Left lung (tissue), 10 donors: ENCODE measurements around the gene SLC6A18. TPM values are rescaled to one million over a fixed set of nuclear protein-coding genes. Genes with fewer than 3 reads are reported as not detected.
"Not testable (repeated sequence)": the region's sequence is repeated elsewhere in the genome, so short reads cannot be mapped to it uniquely, and the experiment has no call there.

Experiments
- ATAC-seq: fragments of 200-7000 bp; cut with Tn5 transposase; one replicate; pipeline ENCODE4 v1.9.1; 2020; ENCODE audit warnings: moderate library complexity
- DNase-seq, 4 donors: peaks; one replicate each; pipeline ENCODE4 v3.0.0-alpha.2; 2013 to 2020
- H3K27ac ChIP-seq, 2 donors: fragments of 200-600 bp; sonication (generic) in 1 of 2; one replicate each; pipeline versions ENCODE4 v1.5.0 to v1.8.0; 2020 to 2021
- H3K27me3 ChIP-seq, 2 donors: fragments of 200-600 bp; sonication (generic) in 1 of 2; one replicate each; pipeline versions ENCODE4 v1.5.0 to v1.8.0; 2020 to 2021
- H3K36me3 ChIP-seq, 2 donors: fragments of 200-600 bp; sonication (generic) in 1 of 2; one replicate each; pipeline versions ENCODE4 v1.5.0 to v1.8.0; 2020 to 2021
- H3K4me1 ChIP-seq, 2 donors: fragments of 200-600 bp; one replicate each; pipeline ENCODE4 v1.8.0; 2021
- H3K4me3 ChIP-seq, 2 donors: fragments of 200-600 bp; sonication (generic) in 1 of 2; one replicate each; pipeline versions ENCODE4 v1.5.0 to v1.8.0; 2020 to 2021; ENCODE audit warnings: mild to moderate bottlenecking in 1 of 2
- H3K9me3 ChIP-seq, 2 donors: fragments of 200-600 bp; sonication (generic) in 1 of 2; one replicate each; pipeline versions ENCODE4 v1.5.0 to v1.8.0; 2020 to 2021
- intact Hi-C, 2 donors: fragments of 100-400 bp; cut with DNase I; formaldehyde crosslinking; loops; one replicate each; pipeline versions ENCODE4 v1.11.2 to v1.14.2; 2022
- polyA plus RNA-seq, 6 donors: library from polyadenylated mRNA; unstranded; fragments of 120-200 nt; gene quantifications; one replicate each; pipeline ENCODE4 v1.2.1, GENCODE V29; 2013; ENCODE audit not compliant: insufficient read length in 6 of 6
- total RNA-seq, 2 donors: library from RNA; stranded (reverse); fragmentation: NEBNext Ultra II Directional; extraction: Animal tissue kit (Norgen Biotek cat#: 25700); gene quantifications; one replicate each; pipeline ENCODE4 v1.2.1, GENCODE V29; 2021
- TF ChIP-seq, protein P1 (sequence below), 2 donors: fragments of 200-600 bp; sonication (generic) in 1 of 2; IDR thresholded peaks; one replicate each; pipeline versions ENCODE4 v1.5.0 to v1.8.0; 2021; ENCODE audit warnings: antibody characterized with exemption in 2 of 2
- donor health status: DM: no; HTN: yes; CAD: no.
- donor health status: DM: no; HTN: no; CAD: no.

SLC6A18 gene
- total and polyA plus RNA-seq, 8 donors, result 0.18 TPM; not detected in 7

DNA sequence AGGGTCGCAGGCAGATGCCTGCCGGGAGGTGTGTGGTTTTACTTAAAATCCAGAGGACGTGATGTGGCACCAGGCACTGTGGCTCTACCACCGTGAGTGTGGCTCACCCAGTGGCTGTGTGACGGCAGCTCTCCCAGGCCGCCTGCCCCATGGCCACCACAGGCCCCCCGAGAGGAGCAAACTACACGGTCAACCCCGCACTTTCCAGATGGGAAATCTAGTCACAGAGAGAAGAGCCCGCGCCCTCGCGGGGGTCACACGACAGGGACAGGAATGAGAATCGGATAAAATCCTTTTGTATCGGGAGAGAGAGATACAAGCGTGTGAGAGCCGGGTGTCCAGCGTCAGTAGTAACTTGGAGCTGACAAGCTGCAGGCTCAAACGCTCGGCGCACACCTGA lies 45.2 kb downstream of the SLC6A18 start:
- H3K4me1 ChIP-seq, result no peaks in the 10 kb centered on the region
- DNase-seq (peak in 1 of 4 donors; percentile 65), ATAC-seq (no peak)
- TF ChIP-seq, protein P1, sequence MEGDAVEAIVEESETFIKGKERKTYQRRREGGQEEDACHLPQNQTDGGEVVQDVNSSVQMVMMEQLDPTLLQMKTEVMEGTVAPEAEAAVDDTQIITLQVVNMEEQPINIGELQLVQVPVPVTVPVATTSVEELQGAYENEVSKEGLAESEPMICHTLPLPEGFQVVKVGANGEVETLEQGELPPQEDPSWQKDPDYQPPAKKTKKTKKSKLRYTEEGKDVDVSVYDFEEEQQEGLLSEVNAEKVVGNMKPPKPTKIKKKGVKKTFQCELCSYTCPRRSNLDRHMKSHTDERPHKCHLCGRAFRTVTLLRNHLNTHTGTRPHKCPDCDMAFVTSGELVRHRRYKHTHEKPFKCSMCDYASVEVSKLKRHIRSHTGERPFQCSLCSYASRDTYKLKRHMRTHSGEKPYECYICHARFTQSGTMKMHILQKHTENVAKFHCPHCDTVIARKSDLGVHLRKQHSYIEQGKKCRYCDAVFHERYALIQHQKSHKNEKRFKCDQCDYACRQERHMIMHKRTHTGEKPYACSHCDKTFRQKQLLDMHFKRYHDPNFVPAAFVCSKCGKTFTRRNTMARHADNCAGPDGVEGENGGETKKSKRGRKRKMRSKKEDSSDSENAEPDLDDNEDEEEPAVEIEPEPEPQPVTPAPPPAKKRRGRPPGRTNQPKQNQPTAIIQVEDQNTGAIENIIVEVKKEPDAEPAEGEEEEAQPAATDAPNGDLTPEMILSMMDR (IDR thresholded peaks at IDR 0.05), result no peak
- intact Hi-C loops, result no loop called here
- no peak overlapping the region for H3K27ac ChIP-seq
- H3K4me3 ChIP-seq, result no peak overlapping the region
- H3K9me3 ChIP-seq, result peaks cover 0 to 2% of the 10 kb centered on the region in 2 donors
- no peaks in the 10 kb centered on the region for H3K36me3 ChIP-seq
- H3K27me3 ChIP-seq, result no peaks in the 10 kb centered on the region

DNA sequence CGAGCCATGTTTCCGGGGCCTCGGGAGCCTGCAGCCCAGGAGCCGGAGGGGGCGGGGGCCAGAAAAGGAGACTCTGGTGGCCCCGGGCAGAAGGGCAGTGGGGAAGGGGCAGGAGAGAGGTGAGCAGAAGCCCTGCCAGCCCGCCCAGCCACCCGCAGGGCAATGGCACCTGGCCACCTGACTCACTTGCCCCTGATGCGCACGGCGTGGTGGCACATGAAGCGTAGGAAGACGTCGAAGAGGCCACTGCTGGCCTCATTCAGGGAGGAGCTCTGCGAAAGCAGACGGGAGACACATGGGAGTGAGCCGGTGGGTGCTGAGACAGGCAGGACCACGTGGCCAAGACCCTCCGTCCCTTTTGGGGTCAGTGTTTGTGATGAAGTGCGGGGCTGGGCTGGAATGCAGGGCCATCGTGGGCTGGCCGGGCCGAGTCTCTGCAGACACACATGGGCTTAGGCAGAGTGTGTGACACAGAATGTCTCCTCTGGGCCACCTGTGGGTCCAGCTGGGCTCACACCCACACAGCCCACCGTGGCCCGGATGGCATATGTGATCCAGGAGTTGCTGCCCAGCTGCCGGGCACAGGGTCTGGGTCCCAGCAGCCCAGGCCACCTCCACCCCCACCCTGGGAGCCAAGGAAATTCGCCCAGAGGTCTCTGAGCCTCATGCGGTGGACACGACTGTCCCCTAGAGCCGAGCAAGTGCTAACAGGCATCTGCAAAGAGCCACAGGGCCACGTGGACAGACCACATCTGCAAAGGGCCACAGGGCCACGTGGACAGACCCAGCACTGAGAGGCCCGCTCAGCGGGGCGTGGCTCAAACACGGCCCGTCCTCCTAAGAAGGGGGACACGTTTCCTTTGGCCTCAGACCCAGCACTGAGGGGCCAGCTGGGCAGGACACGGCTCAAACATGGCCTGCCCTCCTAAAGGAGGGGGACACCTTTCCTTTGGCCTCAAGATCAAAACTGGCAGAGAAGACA lies 46.0 kb downstream of the SLC6A18 start:
- no peaks in the 10 kb centered on the region for H3K36me3 ChIP-seq
- TF ChIP-seq, protein P1 (IDR thresholded peaks at IDR 0.05), result no peak
- no peak overlapping the region for H3K4me3 ChIP-seq
- no peak overlapping the region for H3K27ac ChIP-seq
- peak in 1 of 4 donors; percentile 72 for DNase-seq
- H3K27me3 ChIP-seq, result no peaks in the 10 kb centered on the region
- intact Hi-C loops, result no loop called here
- no peak for ATAC-seq
- peaks cover 0 to 2% of the 10 kb centered on the region in 2 donors for H3K9me3 ChIP-seq
- no peaks in the 10 kb centered on the region for H3K4me1 ChIP-seq

DNA sequence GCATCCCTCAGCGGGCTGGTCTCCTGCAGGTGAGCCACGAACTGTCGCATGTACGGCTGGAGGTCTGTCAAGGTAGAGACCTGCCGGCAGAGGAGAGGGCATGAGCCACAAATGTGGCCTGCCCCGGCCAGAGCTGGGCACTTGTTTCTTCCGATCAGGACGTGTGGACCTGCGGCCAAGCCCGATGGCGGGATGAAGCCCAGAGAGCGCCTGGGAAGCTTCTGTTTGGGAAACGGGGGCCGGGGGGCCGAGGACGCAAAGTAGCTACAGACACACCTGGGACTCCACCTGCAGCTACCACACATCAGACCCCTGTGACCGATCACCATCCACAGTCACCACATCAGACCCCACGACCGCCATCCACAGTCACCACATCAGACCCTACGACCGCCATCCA lies 47.0 kb downstream of the SLC6A18 start:
- ATAC-seq, result no peak
- H3K4me1 ChIP-seq, result no peaks in the 10 kb centered on the region
- H3K9me3 ChIP-seq, result peaks cover 0 to 6% of the 10 kb centered on the region in 2 donors
- H3K27me3 ChIP-seq, result no peaks in the 10 kb centered on the region
- no peak overlapping the region for H3K27ac ChIP-seq
- H3K4me3 ChIP-seq, result no peak overlapping the region
- intact Hi-C loops, result no loop called here
- no peaks in the 10 kb centered on the region for H3K36me3 ChIP-seq
- DNase-seq, result no peak
- TF ChIP-seq, protein P1 (IDR thresholded peaks at IDR 0.05), result no peak

GRCh38 chr5:1273745-1274144 lies 48.6 kb downstream of the SLC6A18 start:
- Histone ChIP-seq H3K27me3 (no peaks in the 10 kb centered on the region), H3K36me3 (no peaks in the 10 kb centered on the region), H3K4me3 (no peak overlapping the region), H3K4me1 (no peaks in the 10 kb centered on the region), H3K9me3 (peaks cover 0 to 16% of the 10 kb centered on the region in 2 donors), H3K27ac (no peak overlapping the region)
- intact Hi-C loops, result no loop called here
- TF ChIP-seq, protein P1 (IDR thresholded peaks at IDR 0.05), result no peak
- DNase-seq (peak in 1 of 4 donors; percentile 25), ATAC-seq (no peak)

- Histone ChIP-seq H3K27me3 (no peaks in the 10 kb centered on the region), H3K4me1 (no peaks in the 10 kb centered on the region), H3K36me3 (no peaks in the 10 kb centered on the region), H3K4me3 (no peak overlapping the region), H3K27ac (no peak overlapping the region), H3K9me3 (peaks cover 0 to 24% of the 10 kb centered on the region in 2 donors)
- DNase-seq (peak in 1 of 4 donors; percentile 63), ATAC-seq (no peak)
- TF ChIP-seq, protein P1 (IDR thresholded peaks at IDR 0.05), result no peak
- intact Hi-C loops, result no loop called here
Measured at GRCh38 chr5:1274471-1274870, 49.3 kb downstream of the SLC6A18 start.

GRCh38 chr5:1275397-1276391 lies 50.5 kb downstream of the SLC6A18 start:
- peak in 1 of 4 donors; percentile 32 for DNase-seq

More at GRCh38 chr5:1275397-1276391, 50.5 kb downstream of the SLC6A18 start:
- H3K4me3 ChIP-seq, H3K4me1 ChIP-seq, intact Hi-C loops, H3K27me3 ChIP-seq, ATAC-seq, H3K27ac ChIP-seq, H3K36me3 ChIP-seq: not testable (repeated sequence)
- H3K9me3 ChIP-seq, result peaks cover 0 to 29% of the 10 kb centered on the region in 2 donors
